GM21717 (cell line): ENCODE data around the gene NTN1.

Experiments used
- ATAC-seq: cut with Tn5 transposase; IDR thresholded peaks from one replicate; pipeline ENCODE4 v1.9.1; 2021; ENCODE audit warnings: mild to moderate bottlenecking, moderate library complexity; ENCODE audit not compliant: unreplicated experiment

The NTN1 gene

GRCh38 chr17:9120471-9120870 lies 99.2 kb downstream of the NTN1 start:
- ATAC-seq: no peak

GRCh38 chr17:9121186-9121820 lies 100.0 kb downstream of the NTN1 start:
- ATAC-seq: no peak

GRCh38 chr17:9123594-9124553 lies 102.6 kb downstream of the NTN1 start:
- ATAC-seq: no peak

- ATAC-seq: no peak
These were observed 103.2 kb downstream of the NTN1 start for GRCh38 chr17:9124554-9124935.

- no peak for ATAC-seq
These were observed 104.4 kb downstream of the NTN1 start for GRCh38 chr17:9125722-9126121.

GRCh38 chr17:9127340-9127739 lies 106.0 kb downstream of the NTN1 start:
- no peak for ATAC-seq

GRCh38 chr17:9131371-9131770 lies 110.1 kb downstream of the NTN1 start:
- no peak for ATAC-seq

GRCh38 chr17:9132291-9132690 lies 111.0 kb downstream of the NTN1 start:
- no peak for ATAC-seq

GRCh38 chr17:9132944-9133610 lies 111.8 kb downstream of the NTN1 start:
- ATAC-seq: no peak

GRCh38 chr17:9138161-9138717 lies 116.9 kb downstream of the NTN1 start:
- no peak for ATAC-seq

GRCh38 chr17:9139695-9140094 lies 118.4 kb downstream of the NTN1 start:
- no peak for ATAC-seq

GRCh38 chr17:9140550-9141424 lies 119.5 kb downstream of the NTN1 start:
- no peak for ATAC-seq

- ATAC-seq: no peak
These were observed 120.1 kb downstream of the NTN1 start for GRCh38 chr17:9141425-9141753.

- no peak for ATAC-seq
These were observed 121.6 kb downstream of the NTN1 start for GRCh38 chr17:9142772-9143494.

- no peak for ATAC-seq
These were observed 123.4 kb downstream of the NTN1 start for GRCh38 chr17:9144502-9145249.

- ATAC-seq: no peak
These were observed 124.8 kb downstream of the NTN1 start for GRCh38 chr17:9146064-9146463.

GRCh38 chr17:9148905-9149525 lies 127.7 kb downstream of the NTN1 start:
- no peak for ATAC-seq

GRCh38 chr17:9150446-9151090 lies 129.3 kb downstream of the NTN1 start:
- ATAC-seq: no peak
